ENCODE data around the gene RPS25. TPM values are rescaled to one million over a fixed set of nuclear protein-coding genes. Genes with fewer than 3 reads are reported as not detected.
A peak's percentile ranks its signal among the peaks of the same experiment; 100 is the strongest.
"Not testable (repeated sequence)": the region's sequence is repeated elsewhere in the genome, so short reads cannot be mapped to it uniquely, and the experiment has no call there.

RPS25 gene
- total RNA-seq, 1 donor from 2014 or later, result 458 TPM

DNA sequence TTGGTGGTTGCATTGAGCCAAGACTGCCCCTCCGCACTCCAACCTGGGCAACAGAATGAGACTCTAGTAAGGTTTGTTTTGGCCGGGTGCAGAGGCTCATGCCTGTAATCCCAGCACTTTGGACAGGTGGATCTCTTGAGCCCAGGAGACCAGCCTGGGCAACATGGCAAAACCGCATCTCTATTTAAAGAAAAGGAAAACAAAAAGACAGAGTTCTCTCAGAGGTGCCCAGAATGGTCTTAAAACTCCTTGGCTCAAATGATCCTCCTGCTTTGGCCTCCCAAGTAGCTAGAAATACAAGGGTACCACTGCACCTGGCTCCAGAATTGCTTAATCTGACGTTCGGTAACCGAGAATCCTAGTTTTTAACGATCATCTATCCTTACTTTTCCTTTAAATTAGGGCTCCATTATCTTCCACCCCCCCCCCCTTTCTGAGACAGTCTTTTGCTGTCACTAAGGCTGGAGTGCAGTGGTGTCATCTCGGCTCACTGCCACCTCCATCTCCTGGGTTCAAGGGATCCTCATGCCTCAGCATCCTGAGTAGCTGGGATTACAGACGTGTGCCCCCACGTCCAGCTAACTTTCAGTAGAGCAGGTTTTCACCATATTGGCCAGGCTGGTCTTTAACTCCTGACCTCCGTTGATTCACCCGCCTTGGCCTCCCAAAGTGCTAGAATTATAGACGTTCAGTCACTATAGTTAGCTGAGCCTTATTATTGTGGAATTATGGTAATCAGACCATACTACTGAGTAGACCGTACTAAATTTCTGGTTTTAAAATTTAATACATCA lies 1.7 kb downstream of the RPS25 start:
- no peak for DNase-seq (ENCODE audit: low read depth in 2 of 2)

DNA sequence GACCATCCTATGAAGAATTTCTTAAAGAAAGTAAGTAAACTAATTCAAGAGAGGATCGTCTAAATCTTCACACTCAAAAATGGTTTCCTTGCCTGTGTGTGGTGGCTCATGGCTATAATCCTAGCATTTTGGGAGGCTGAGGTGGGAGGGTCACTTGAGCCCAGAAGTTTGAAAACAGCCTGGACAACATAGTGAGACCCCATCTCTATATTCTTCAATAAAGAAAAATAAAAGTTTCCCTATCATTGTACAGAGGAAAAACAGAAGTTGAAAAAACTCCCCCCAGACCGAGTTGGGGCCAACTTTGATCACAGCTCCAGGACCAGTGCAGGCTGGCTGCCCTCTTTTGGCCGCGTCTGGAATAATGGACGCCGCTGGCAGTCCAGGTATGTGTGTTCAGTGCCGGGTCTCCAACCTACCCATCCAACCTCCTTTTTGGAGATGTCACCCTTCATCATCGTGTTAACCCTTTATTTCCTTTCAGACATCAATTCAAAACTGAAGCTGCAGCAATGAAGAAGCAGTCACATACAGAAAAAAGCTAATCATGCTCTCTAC lies 3.0 kb downstream of the RPS25 start:
- no peak for DNase-seq (ENCODE audit: low read depth in 2 of 2)

DNA sequence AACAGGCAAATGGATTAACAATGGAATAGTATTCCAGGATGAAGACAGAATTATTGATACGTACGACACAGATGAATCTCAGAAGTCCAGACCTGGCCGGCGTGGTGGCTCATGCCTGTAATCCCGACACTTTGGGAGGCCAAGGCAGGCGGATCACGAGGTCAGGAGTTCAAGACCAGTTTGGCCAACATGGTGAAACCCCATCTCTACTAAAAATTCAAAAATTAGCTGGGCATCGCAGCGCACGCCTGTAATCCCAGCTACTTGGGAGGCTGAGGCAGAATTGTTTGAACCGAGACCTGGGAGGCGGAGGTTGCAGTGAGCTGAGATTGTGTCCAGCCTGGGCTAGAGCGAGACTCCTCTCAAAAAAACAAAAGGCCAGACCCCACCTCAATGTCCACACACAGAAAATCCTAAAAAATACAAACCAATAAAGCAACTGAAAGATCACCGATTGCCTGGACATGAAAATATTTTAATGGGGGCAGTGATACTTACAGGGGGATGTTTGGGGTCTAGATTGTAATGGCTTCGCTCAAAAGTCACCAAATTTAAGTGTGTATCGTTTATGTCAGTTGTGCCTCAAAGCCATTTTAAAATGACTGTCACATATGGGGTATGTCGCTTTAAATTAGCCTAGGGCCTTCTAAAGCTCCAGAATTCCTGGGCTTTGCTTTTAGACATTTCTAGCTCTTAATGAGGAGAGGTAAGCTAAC lies 3.8 kb downstream of the RPS25 start:
- DNase-seq (ENCODE audit: low read depth in 2 of 2), result no peak

DNA sequence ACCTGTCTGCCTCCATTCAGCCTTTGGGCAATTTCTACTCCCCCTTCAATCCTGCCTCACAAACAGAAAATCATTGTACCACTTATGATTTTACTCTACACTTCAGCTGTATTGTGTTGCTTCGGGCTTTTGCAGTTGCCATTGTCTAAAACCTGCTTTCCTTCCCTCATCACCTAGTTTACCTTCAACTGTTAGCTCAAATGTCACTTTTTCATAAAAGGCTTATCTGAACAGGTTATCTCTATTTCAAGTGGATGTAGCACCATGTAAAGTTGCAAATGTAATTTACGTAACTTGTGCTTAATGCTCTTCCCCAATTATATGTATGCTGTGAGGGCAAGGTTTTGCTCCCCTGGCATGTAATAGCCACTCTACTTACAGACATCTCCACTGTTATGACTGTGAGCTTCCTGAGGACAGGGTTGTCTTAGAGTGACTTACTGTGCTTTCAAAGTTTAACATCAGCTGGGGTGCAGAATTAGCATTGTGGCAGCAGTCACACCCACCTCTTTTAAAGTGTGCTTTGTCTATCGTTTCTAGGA lies 5.4 kb downstream of the RPS25 start:
- no peak for DNase-seq (ENCODE audit: low read depth in 2 of 2)

DNA sequence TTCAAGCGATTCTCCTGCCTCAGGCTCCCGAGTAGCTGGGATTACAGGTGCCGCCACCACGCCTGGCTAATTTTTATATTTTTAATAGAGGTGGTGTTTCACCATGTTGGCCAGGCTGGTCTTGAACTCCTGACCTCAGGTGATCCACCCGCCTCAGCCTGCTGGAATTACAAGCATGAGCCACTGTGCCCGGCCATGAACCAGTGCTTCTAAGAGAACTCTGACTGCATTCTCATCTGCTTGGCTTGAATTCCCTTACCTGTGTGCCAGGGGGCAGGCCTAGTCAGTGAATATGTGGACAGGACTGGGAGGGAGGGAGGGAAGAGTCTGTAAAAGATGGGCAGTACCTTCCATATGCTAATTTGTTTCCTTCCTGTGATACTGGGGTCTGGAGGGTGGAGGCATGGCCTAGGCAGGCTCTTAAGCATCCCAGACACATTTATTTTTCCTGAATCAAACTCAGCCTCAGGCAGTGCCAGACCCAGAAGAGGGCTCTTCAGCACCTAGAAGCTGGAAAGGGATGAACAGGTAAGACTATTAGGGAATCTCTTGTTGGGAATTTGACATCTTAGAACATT lies 6.6 kb downstream of the RPS25 start:
- DNase-seq (ENCODE audit: low read depth in 2 of 2), result no peak

DNA sequence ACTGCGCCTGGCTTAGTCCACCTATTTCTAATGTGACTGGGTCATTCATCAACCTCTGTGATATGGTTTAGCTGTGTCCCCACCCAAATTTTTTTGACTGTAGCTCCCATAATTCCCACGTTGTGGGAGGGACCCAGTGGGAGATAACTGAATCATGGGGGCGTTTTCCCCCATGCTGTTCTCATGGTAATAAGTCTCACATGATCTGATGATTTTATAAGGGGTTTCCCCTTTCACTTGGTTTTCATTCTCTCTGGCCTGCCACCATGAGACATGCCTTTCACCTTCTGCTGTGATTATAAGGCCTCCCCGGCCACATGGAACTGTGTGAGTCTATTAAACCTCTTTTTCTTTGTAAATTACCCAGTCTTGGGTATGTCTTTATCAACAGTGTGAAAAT lies 11.5 kb downstream of the RPS25 start:
- DNase-seq (ENCODE audit: low read depth in 2 of 2), result no peak

DNA sequence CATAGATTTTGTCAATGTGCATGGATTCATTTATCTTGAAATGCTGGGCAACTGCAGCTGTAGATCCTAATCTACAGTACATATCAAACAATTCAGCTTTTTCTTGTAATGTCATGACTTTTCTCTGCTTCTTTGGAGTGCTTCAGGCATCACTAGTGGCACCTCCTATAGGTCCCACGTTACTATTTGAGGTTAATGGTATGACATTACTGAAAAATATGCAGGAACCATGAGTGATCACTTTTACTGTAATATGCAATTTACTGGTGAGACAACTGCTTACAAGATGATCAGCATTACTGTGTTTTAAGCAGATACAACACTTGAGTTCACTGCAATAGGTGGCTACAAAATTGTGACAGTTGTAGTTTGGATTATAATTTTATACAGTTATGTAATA lies 17.2 kb downstream of the RPS25 start:
- no peak for DNase-seq (ENCODE audit: low read depth in 2 of 2)

DNA sequence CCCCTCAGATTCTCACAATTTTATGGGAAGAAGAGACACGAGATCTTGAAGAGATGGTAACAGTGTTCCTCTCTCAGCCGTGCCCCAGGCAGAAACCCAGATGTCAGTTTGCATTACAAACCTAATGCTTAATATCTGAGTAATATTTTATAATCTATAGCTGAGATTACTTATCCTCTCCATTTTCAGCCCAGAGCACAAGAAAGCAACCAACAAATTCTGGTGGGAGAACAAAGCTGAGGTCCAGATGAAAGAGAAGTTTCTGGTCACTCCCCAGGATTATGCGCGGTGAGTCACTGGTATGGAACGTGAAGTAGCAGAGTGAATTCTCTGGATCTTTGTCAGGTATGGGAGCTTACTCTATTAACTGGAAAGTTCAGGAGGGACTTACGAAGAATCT lies 19.3 kb downstream of the RPS25 start:
- DNase-seq (ENCODE audit: low read depth in 2 of 2), result peak in 1 of 2 donors; percentile 56

DNA sequence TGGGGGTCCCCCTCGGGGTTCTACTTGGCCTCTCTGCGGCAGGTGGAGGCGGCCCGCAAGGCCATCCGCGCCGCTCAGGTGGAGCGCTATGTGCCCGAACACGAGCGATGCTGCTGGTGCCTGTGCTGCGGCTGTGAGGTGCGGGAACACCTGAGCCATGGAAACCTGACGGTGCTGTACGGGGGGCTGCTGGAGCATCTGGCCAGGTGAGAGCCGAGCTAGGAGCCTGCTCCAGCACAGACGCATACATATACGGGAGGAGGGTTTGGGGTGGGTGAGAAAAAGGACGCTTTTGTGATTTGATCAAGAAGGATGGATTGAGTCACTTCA lies 19.8 kb downstream of the RPS25 start:
- DNase-seq (ENCODE audit: low read depth in 2 of 2), result peak in 1 of 2 donors; percentile 13

DNA sequence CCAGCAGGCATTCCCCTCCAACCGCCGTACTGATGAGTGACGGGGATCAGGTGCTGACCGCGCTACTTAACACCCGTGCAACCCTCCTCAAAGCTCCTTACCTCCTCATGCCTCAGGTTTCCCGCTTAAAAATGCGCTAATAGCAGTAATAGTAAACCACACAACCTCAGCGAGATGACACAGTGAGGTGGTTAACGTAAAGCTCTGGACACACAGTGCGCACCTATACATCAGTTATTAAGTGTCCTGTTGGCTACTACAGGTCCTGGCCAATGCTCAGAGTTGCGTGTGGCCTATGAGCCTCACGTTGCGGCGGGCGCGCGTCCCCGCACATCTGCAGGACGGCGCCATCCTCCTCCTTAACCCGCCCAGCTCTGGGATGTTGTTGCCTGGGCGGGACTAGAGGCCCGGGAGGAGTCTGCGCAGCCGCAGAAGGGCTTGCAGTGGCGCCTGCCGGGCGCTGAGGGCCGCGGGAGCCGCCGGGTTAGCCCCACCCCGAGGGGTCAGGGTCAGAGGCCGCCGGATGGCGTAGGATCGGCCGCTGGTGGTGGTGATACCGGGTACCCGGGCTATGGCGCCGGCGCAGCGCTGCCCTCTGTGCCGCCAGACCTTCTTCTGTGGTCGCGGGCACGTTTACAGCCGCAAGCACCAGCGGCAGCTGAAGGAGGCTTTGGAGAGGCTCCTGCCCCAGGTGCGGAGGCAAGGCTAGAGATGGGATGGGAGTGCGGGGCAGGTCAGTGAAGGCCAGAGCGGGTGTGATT lies 20.3 kb downstream of the RPS25 start, which contains the start of gene CENATAC:
TSS of gene CENATAC (plus strand) at position 512 of the 761 bp plus-strand sequence. CDS start at position 572, 60 bp downstream.
- DNase-seq (ENCODE audit: low read depth in 2 of 2), result peak; percentile 71 to 86

DNA sequence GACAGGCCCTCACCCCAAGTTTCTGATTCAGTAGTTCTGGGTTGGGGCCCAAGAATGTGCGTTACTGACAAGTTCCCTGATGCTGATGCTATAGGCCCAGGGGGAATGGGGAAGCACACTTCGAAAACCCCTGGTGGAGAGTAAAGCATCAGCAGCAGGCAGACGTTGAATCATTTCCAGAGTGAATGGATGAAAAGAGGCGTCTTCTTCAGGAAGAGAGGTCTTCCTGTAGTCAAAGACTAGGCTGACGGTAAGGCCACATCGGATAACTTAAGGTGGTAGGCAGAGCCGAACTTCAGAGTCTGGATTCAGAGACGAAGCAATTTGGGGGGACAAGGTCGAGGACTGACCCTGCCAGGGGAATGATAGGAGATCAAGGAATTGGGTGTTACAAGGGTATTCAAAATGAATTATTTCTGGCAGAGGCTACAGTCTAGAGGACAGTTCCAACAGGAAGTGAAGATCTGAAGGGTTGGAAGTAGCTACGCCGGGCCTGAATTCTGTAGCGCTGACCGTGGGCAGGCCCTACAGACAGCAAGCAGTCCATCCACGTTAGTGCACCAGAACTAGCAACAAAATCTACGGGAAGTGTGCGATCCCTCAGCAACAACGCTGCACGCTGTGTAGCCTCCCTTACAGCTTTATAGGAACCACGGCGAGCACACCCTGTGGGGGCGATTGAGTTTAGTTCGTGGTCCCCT lies 21.1 kb downstream of the RPS25 start:
- DNase-seq (ENCODE audit: low read depth in 2 of 2), result peak in 1 of 2 donors; percentile 33

DNA sequence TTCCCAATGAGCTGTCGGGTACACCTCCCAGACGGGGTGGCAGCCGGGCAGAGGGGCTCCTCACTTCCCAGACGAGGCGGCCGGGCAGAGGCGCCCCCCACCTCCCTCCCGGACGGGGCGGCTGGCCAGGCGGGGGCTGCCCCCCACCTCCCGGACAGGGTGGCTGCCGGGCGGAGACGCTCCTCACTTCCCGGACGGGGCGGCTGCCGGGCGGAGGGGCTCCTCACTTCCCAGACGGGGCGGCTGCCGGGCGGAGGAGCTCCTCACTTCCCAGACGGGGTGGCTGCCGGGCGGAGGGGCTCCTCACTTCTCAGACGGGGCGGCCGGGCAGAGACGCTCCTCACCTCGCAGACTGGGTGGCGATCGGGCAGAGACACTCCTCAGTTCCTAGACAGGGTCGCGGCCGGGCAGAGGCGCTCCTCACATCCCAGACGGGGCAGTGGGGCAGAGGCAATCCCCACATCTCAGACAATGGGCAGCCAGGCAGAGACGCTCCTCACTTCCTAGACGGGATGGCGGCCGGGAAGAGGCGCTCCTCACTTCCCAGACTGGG lies 26.6 kb downstream of the RPS25 start:
- not testable (repeated sequence) for DNase-seq (ENCODE audit: low read depth in 2 of 2)

DNA sequence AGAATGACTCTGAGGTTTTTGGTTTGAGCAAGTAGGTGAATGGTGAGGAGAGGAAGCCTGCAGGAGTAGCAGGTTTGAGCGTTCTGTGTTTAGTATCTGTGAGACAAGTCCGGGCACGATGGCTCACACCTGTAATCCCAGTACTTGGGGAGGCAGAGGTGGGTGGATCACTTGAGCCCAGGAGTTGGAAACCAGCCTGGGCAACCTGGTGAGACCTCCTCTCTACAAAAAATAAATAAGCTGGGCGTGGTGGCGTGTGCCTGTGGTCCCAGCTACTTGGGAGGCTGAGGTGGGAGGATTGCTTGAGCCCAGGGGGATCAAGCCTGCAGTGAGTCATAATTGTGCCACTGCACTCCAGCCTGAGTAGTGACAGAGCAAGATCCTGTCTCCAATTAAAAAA lies 29.9 kb downstream of the RPS25 start:
- no peak for DNase-seq (ENCODE audit: low read depth in 2 of 2)

DNA sequence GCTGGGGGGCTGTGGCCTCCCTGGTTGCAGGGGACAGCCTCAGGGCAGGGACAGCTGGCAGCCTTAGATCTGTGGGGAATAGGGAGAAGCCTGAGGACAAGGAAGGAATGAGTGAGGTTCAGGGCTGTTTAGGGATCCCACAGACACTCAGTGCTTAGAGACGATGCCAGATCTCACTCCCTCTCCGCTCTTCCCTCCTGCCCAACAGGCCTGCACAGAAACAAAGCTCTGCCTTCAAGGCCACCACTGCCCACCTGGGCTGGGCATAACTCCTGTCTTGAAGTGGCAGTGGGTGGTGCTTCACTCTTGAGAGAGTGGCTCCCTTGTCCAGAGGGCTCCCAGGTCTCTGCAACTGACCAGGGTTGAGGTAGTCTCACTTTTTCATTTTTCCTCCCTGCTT lies 33.3 kb downstream of the RPS25 start:
- DNase-seq (ENCODE audit: low read depth in 2 of 2), result no peak

DNA sequence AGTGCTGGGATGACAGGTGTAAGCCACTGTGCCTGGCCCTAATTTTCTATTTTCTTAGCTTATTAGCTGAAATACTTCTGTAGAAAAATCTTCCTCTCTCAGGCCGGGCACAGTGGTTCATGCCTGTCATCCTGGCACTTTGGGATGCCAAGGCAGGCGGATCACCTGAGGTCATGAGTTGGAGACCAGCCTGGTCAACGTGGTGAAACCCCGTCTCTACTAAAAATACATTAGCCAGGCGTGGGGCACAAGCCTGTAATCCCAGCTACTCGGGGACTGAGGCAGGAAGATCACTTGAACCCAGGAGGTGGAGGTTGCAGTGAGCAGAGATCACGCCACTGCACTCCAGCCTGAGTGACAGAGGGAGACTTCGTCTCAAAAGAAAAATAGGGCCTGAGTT lies 33.8 kb downstream of the RPS25 start:
- DNase-seq (ENCODE audit: low read depth in 2 of 2), result not testable (repeated sequence)

DNA sequence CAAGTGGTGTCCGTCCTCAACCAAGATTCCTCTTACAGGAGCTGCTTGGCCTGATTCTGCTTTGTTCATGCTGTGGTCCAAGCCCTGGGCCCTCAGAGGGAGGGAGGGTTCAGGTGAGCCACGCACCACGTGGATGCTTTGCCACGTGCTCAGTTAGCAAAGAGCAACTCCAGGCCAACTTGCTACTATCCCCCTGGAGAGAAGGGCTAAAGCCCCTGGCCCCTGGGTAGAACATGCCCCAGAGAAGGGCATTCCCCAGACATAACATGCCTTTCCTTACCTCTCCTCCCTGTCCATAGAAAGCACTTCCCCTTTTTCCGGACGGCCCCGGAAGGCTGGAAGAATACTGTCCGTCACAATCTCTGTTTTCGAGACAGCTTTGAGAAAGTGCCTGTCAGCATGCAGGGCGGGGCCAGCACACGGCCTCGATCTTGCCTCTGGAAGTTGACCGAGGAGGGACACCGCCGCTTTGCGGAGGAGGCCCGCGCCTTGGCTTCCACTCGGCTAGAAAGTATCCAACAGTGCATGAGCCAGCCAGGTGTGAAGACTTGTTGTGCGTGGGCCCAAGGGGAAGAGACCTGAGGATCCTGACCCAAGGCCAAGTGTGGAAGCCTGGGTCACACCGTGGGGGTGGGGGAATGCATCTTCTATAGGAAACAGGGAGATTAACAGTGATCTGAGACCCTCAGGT lies 37.8 kb downstream of the RPS25 start:
- DNase-seq (ENCODE audit: low read depth in 2 of 2), result no peak

DNA sequence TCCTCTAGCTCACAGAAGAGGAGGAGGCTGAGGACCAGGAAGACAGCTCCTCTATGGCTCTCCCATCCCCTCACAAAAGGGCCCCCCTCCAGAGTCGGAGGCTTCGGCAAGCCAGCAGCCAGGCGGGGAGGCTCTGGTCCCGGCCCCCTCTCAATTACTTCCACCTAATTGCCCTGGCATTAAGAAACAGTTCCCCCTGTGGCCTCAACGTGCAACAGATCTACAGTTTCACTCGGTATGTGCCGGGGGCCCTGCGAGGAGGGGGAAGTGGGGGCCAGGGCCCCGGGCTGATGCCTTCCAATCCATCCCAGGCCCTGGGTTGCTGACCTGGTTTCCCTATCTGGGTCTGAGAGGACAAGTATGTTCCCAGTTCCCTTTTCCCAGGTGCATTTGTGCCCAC lies 38.7 kb downstream of the RPS25 start:
- no peak for DNase-seq (ENCODE audit: low read depth in 2 of 2)

DNA sequence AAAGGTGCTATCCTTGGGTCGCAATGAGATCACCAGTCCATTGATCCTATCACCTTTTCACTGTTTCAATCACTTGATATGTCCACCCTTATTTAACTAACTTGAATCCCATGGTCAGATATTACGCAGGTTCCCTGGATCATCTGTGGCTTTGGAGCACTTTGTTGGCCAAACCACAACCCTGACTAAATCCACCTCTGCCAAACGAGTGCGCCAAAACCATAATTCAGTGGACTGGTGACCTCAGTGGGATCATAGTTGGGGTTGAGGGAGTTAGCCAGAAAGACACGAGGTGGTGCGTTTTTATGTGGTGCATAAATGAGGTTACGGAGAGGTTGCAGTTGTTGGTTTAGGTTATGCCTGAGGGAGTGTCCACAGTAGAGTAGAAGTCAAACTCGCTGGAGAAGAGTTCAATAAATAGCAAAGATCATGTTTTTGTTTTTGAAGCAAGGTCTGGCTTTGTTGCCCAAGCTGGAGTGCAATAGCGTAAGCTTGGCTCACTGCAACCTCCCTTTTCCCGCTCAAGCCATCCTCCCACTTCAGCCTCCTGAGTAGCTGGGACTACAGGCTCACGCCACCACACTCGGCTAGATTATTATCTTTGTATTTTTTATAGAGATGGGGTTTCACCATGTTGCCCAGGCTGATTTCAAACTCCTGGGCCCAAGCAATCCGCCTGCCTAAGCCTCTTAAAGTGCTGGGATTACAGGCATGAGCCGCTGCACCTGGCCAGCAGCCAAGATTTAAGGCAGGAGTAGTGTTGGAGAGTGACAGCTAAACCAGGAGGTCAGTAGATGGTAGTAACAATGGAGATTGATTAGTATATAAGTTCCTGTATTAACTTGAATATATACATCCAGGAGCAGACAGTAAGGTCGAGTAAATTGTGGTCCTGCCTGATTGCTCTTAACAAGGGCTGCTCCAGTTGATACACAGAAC lies 42.1 kb downstream of the RPS25 start:
- no peak for DNase-seq (ENCODE audit: low read depth in 2 of 2)

DNA sequence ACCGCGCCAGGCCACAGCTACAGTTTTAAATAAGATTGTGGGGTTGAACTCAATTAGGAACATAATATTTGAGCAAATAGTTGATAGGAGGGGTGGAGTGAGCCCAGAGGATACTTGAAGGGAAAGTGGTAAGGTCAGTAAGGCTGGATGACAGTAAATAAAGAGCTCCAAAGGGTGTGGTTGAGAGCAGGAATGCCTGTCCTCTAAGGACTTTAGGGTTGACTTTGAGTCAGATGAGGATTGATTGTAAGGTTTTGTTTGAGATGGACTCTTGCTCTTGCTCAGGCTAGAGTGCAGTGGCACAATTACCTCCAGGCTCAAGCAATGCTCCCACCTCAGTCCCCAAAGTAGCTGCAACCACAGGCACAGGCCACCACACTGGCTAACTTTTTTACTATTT lies 44.2 kb downstream of the RPS25 start:
- DNase-seq (ENCODE audit: low read depth in 2 of 2), result no peak

All from dermis microvascular lymphatic vessel endothelial cell (primary cell).